Panc1 (cell line): ENCODE measurements around the gene AKT1. TPM values are rescaled to one million over a fixed set of nuclear protein-coding genes. Genes with fewer than 3 reads are reported as not detected.
A peak's percentile ranks its signal among the peaks of the same experiment; 100 is the strongest.

Source experiments
- ATAC-seq: fragments of 200-7000 bp; cut with Tn5 transposase; 2 replicates; pipeline ENCODE4 v1.9.1; 2020; ENCODE audit warnings: mild to moderate bottlenecking, moderate library complexity
- Bru-seq: library from RNA; stranded (reverse); fragments of 400-500 nt; gene quantifications from one replicate; lab custom pipeline; 2021; lab: Mats Ljungman, UMichigan
- BruChase-seq, 2 experiments: library from RNA; stranded (reverse); fragments of 400-500 nt; gene quantifications; one replicate each; lab custom pipeline; 2021; lab: Mats Ljungman, UMichigan
- BruUV-seq: library from RNA; stranded (reverse); fragments of 400-500 nt; replicated peaks from 2 replicates; lab custom pipeline; 2021; lab: Mats Ljungman, UMichigan
- CTCF ChIA-PET: fragments of 300-600 bp; sonication (Branson Sonifier 250); formaldehyde crosslinking; loops from one replicate; lab custom pipeline; 2022; ENCODE audit warnings: antibody characterized with exemption; lab: Charles Lee
- POLR2A ChIA-PET: fragments of 300-600 bp; sonication (Branson Sonifier 250); formaldehyde crosslinking; loops from one replicate; lab custom pipeline; 2022; ENCODE audit warnings: antibody characterized with exemption; lab: Charles Lee
- DNase-seq: peaks from one replicate; pipeline ENCODE4 v3.0.0-alpha.2; 2010; ENCODE audit warnings: low read depth, low spot score
- H3K27ac ChIP-seq: 2 replicates; pipeline ENCODE4 v1.5.1; 2011; ENCODE audit warnings: mild to moderate bottlenecking, low read length, inconsistent platforms
- H3K27me3 ChIP-seq: fragments of 200-500 bp; sonication (Bioruptor generic); 2 replicates; pipeline ENCODE4 v1.6.0; 2014; ENCODE audit warnings: low read length, inconsistent platforms; ENCODE audit not compliant: control insufficient read depth, insufficient read depth
- H3K36me3 ChIP-seq: fragments of 200-500 bp; sonication (Bioruptor generic); 2 replicates; pipeline ENCODE4 v1.5.1; 2014; ENCODE audit warnings: inconsistent platforms, mild to moderate bottlenecking, low read length, moderate library complexity; ENCODE audit not compliant: control insufficient read depth, insufficient read depth
- H3K4me1 ChIP-seq: 2 replicates; pipeline ENCODE4 v1.5.1; 2011; ENCODE audit warnings: inconsistent platforms, mild to moderate bottlenecking, low read length, moderate library complexity; ENCODE audit not compliant: control insufficient read depth, insufficient read depth
- H3K4me3 ChIP-seq, 2 experiments: 2 replicates each; pipeline ENCODE4 v1.5.1; 2011 to 2012; ENCODE audit warnings: low read depth in 2 of 2, low read length in 2 of 2, mild to moderate bottlenecking in 2 of 2, inconsistent platforms in 1 of 2, moderate library complexity in 1 of 2
- H3K9me3 ChIP-seq: fragments of 200-500 bp; sonication (Bioruptor generic); 2 replicates; pipeline ENCODE4 v1.5.1; 2014; ENCODE audit warnings: low read depth, mild to moderate bottlenecking, inconsistent platforms, low read length, moderate library complexity; ENCODE audit not compliant: control insufficient read depth, insufficient read depth
- CTCF ChIP-seq: fragments of 450-650 bp; IDR thresholded peaks from 2 replicates; pipeline ENCODE4 v1.5.1; 2017; ENCODE audit warnings: mild to moderate bottlenecking
- POLR2AphosphoS5 ChIP-seq: IDR thresholded peaks from 2 replicates; pipeline ENCODE4 v1.6.1; 2012; ENCODE audit warnings: mild to moderate bottlenecking, low read depth, low read length, moderate library complexity
- REST ChIP-seq, 2 experiments: IDR thresholded peaks; 2 replicates each; pipeline ENCODE4 v1.6.1; 2011 to 2012; ENCODE audit warnings: low read depth in 2 of 2, control low read depth in 1 of 2, low read length in 1 of 2, mild to moderate bottlenecking in 1 of 2, moderate library complexity in 1 of 2; ENCODE audit not compliant: insufficient read depth in 1 of 2
- SIN3A ChIP-seq: IDR thresholded peaks from 2 replicates; pipeline ENCODE4 v1.6.1; 2012; ENCODE audit warnings: low read depth, mild to moderate bottlenecking, low read length, moderate library complexity, borderline replicate concordance; ENCODE audit not compliant: insufficient read depth
- TCF7L2 ChIP-seq: IDR thresholded peaks from 2 replicates; pipeline ENCODE4 v1.6.1; 2011; ENCODE audit warnings: mild to moderate bottlenecking, low read depth, low read length, inconsistent platforms
- in situ Hi-C: cut with HindIII; loops from 2 replicates; pipeline ENCODE4 v1.10.0; 2016; ENCODE audit warnings: low sequenced_read_pairs, low pct_unique_long_range_greater_than_20kb
- intact Hi-C: fragments of 100-400 bp; cut with micrococcal nuclease; formaldehyde crosslinking; loops from one replicate; pipeline ENCODE4 v1.10.0; 2022; ENCODE audit not compliant: unreplicated experiment
- long read RNA-seq: library from polyadenylated mRNA; unstranded; transcript quantifications from one replicate; pipeline ENCODE4 v2.0.0, GENCODE V29; 2021; ENCODE audit not compliant: unreplicated experiment
- polyA plus RNA-seq: library from polyadenylated mRNA; unstranded; fragments of >200 nt; gene quantifications from one replicate; pipeline ENCODE4 v1.2.1, GENCODE V29; 2012; ENCODE audit warnings: missing spikeins; ENCODE audit not compliant: insufficient read length
- total RNA-seq: library from RNA; stranded (reverse); gene quantifications from one replicate; pipeline ENCODE4 v1.2.1, GENCODE V29; 2021; ENCODE audit not compliant: unreplicated experiment

AKT1 gene
- 175 TPM for total RNA-seq
- polyA plus RNA-seq, result 296 TPM
- Bru-seq, nascent RNA, result percentile 63 among the genes with signal in this experiment
- percentile 82 among the genes with signal in this experiment for BruChase-seq, experiment 1, labeled RNA remaining after a 2-hour chase
- percentile 86 among the genes with signal in this experiment for BruChase-seq, experiment 2, labeled RNA remaining after a 6-hour chase
- long read RNA-seq, transcript AKT1-203 (14 exons, 2,710 nt), result major isoform, 719 of 1,091 reads
- long read RNA-seq, transcript AKT1-201 (15 exons, 2,866 nt), result minor isoform, 13 of 1,091 reads
- long read RNA-seq, transcript AKT1-205 (6 exons, 2,830 nt), result minor isoform, 41 of 1,091 reads
- long read RNA-seq, transcript AKT1-220 (15 exons, 2,742 nt), result minor isoform, 72 of 1,091 reads
- long read RNA-seq, partial matches to known transcripts, result 76 of 1,091 reads
- long read RNA-seq, other reads (novel, unspliced or antisense), result 152 of 1,091 reads

GRCh38 chr14:104794993-104795780, at the start of gene AKT1:
TSS of gene AKT1 (minus strand) at chr14:104795748. CDS start at chr14:104792643, 3,105 bp downstream.
- intact Hi-C loops, result no loop called here
- Histone ChIP-seq H3K4me1 (peaks cover 62% of the 10 kb centered on the region), H3K9me3 (no peaks in the 10 kb centered on the region), H3K36me3 (peaks cover 2% of the 10 kb centered on the region; the same call in 1 of the 2 replicates), H3K27me3 (no peaks in the 10 kb centered on the region), H3K27ac (peak within 1 kb of the TSS; percentile 84), H3K4me3 (peak within 1 kb of the TSS; percentile 64)
- ATAC-seq (peak; percentile 62), DNase-seq (no peak)
- BruUV-seq, result no TSS peak
- CTCF ChIA-PET, result interaction anchor here (1.0 kb wide), 1 partner anchor 31 kb away, joined by 3 read pairs; no protein-coding TSS in a partner anchor
- no peak for TF ChIP-seq TCF7L2
- no peak for TF ChIP-seq CTCF
- TF ChIP-seq REST (IDR thresholded peaks at IDR 0.05; ENCODE audit: insufficient read depth in 1 of 2, low read depth in 2 of 2, low read length in 1 of 2), result no peak
- TF ChIP-seq SIN3A, result no peak
- POLR2A ChIA-PET, result no interaction called here
- in situ Hi-C loops, result no loop called here

- intact Hi-C loops (no loop called here), in situ Hi-C loops (no loop called here)
- ATAC-seq (no peak), DNase-seq (no peak)
- Histone ChIP-seq H3K9me3 (no peaks in the 10 kb centered on the region), H3K4me3 (no peak overlapping the region), H3K27me3 (peaks cover 2% of the 10 kb centered on the region; the same call in 1 of the 2 replicates), H3K36me3 (no peaks in the 10 kb centered on the region), H3K27ac (no peak overlapping the region), H3K4me1 (no peaks in the 10 kb centered on the region)
- ChIA-PET POLR2A (no interaction called here), CTCF (no interaction called here)
- no peak for TF ChIP-seq POLR2AphosphoS5
- no TSS peak for BruUV-seq
Measured at GRCh38 chr14:104845033-104845666, 49.6 kb upstream of the AKT1 start.
